ENCODE results near the gene MBD2.
"Not testable (repeated sequence)": the region's sequence is repeated elsewhere in the genome, so short reads cannot be mapped to it uniquely, and the experiment has no call there.

Gene MBD2

GRCh38 chr18:54238173-54238936 lies 13.9 kb upstream of the MBD2 start:
- no peak for DNase-seq (ENCODE audit: low read depth)

- no peak for DNase-seq (ENCODE audit: low read depth)
These were observed 11.4 kb upstream of the MBD2 start for GRCh38 chr18:54235871-54236270.

GRCh38 chr18:54233747-54234146 lies 9.3 kb upstream of the MBD2 start:
- DNase-seq (ENCODE audit: low read depth): no peak

- DNase-seq (ENCODE audit: low read depth): no peak
These were observed 8.8 kb upstream of the MBD2 start for GRCh38 chr18:54233228-54233625.

- DNase-seq (ENCODE audit: low read depth): no peak
These were observed 8.2 kb upstream of the MBD2 start for GRCh38 chr18:54232485-54233227.

GRCh38 chr18:54229421-54230059 lies 5.1 kb upstream of the MBD2 start:
- DNase-seq (ENCODE audit: low read depth): no peak

GRCh38 chr18:54228364-54228763 lies 3.9 kb upstream of the MBD2 start:
- no peak for DNase-seq (ENCODE audit: low read depth)

- DNase-seq (ENCODE audit: low read depth): no peak
These were observed 764 bp downstream of the MBD2 start for GRCh38 chr18:54223568-54224241.

GRCh38 chr18:54222922-54223567 lies 1.4 kb downstream of the MBD2 start:
- DNase-seq (ENCODE audit: low read depth): no peak

GRCh38 chr18:54220406-54220805 lies 4.1 kb downstream of the MBD2 start:
- no peak for DNase-seq (ENCODE audit: low read depth)

- DNase-seq (ENCODE audit: low read depth): not testable (repeated sequence)
These were observed 5.7 kb downstream of the MBD2 start for GRCh38 chr18:54218803-54219202.

GRCh38 chr18:54218299-54218698 lies 6.2 kb downstream of the MBD2 start:
- DNase-seq (ENCODE audit: low read depth): no peak

- DNase-seq (ENCODE audit: low read depth): no peak
These were observed 6.8 kb downstream of the MBD2 start for GRCh38 chr18:54217624-54218023.

GRCh38 chr18:54215069-54215468 lies 9.4 kb downstream of the MBD2 start:
- no peak for DNase-seq (ENCODE audit: low read depth)

- no peak for DNase-seq (ENCODE audit: low read depth)
These were observed 14.0 kb downstream of the MBD2 start for GRCh38 chr18:54210463-54210862.

GRCh38 chr18:54209471-54210180 lies 14.8 kb downstream of the MBD2 start:
- no peak for DNase-seq (ENCODE audit: low read depth)

GRCh38 chr18:54206447-54206846 lies 18.0 kb downstream of the MBD2 start:
- no peak for DNase-seq (ENCODE audit: low read depth)

- DNase-seq (ENCODE audit: low read depth): no peak
These were observed 18.5 kb downstream of the MBD2 start for GRCh38 chr18:54205959-54206358.

GRCh38 chr18:54205448-54205847 lies 19.0 kb downstream of the MBD2 start:
- DNase-seq (ENCODE audit: low read depth): not testable (repeated sequence)

GRCh38 chr18:54204883-54205282 lies 19.6 kb downstream of the MBD2 start:
- DNase-seq (ENCODE audit: low read depth): no peak

GRCh38 chr18:54203914-54204313 lies 20.6 kb downstream of the MBD2 start:
- no peak for DNase-seq (ENCODE audit: low read depth)

Measured in stimulated activated CD8-positive, alpha-beta memory T cell treated with anti-CD3 and anti-CD28 coated beads, Interleukin-15, amount 100 ng/mL, for 1 hour (primary cell).